Lower leg skin (tissue), 4 donors: ENCODE data around the gene HEPACAM. TPM values are rescaled to one million over a fixed set of nuclear protein-coding genes. Genes with fewer than 3 reads are reported as not detected.

ENCODE experiments used
- DNase-seq, 2 donors: peaks; one replicate each; pipeline ENCODE4 v3.0.0-alpha.2; 2019; ENCODE audit warnings: low spot score in 2 of 2
- H3K4me3 ChIP-seq: fragments of 200-600 bp; sonication (generic); 2 replicates; pipeline ENCODE4 v1.5.1; 2017; ENCODE audit warnings: mild to moderate bottlenecking, low read depth; ENCODE audit not compliant: poor library complexity, severe bottlenecking
- CTCF ChIP-seq, 3 donors: fragments of 450-650 bp; IDR thresholded peaks; one replicate each; pipeline ENCODE4 v1.5.1; 2016; ENCODE audit warnings: antibody characterized with exemption in 3 of 3, mild to moderate bottlenecking in 3 of 3, moderate library complexity in 2 of 3
- POLR2A ChIP-seq, 2 donors: fragments of 450-650 bp; IDR thresholded peaks; one replicate each; pipeline ENCODE4 v1.6.1; 2016 to 2017; ENCODE audit warnings: antibody characterized with exemption in 2 of 2, mild to moderate bottlenecking in 1 of 2, moderate library complexity in 1 of 2
- WGBS, 2 donors: methylation state at CpG; one replicate each; pipeline ENCODE4 v1.1.5; 2018; 5-methylcytosine and 5-hydroxymethylcytosine counted together
- intact Hi-C: fragments of 100-400 bp; cut with DNase I; formaldehyde crosslinking; loops from one replicate; pipeline ENCODE4 v1.15.0; 2023; ENCODE audit warnings: low total_unique reads
- total RNA-seq, 4 donors: library from RNA; depleted of rRNA; stranded (reverse); fragments of >200 nt; gene quantifications; one replicate each; pipeline ENCODE4 v1.1.0, GENCODE V29; 2016

HEPACAM gene
- 1 to 10 TPM in 1 of 4 donors, under 1 TPM in 2, not detected in 1; 0.06 to 1.9 (median 0.97) TPM for total RNA-seq

- intact Hi-C loops = no loop called here
- no peak within 1 kb of the TSS for H3K4me3 ChIP-seq
- no peak for DNase-seq
- 80 to 86% methylated on average over 18 of the region's 18 CpGs for WGBS, 2 donors
- TF ChIP-seq POLR2A (IDR thresholded peaks at IDR 0.05) (no peak), CTCF (IDR thresholded peaks at IDR 0.05) (no peak)
These were observed at the start of gene HEPACAM for GRCh38 chr11:124935548-124936514. Gene HEPACAM (minus strand): TSS chr11:124936047. CDS start chr11:124936006, 41 bp downstream.

- WGBS, 2 donors = 97 to 98% methylated on average over 3 of the region's 3 CpGs
- TF ChIP-seq CTCF (IDR thresholded peaks at IDR 0.05) (no peak), POLR2A (IDR thresholded peaks at IDR 0.05) (no peak)
- intact Hi-C loops = no loop called here
- DNase-seq = no peak
- H3K4me3 ChIP-seq = no peak overlapping the region
These were observed 48.6 kb upstream of the HEPACAM start for GRCh38 chr11:124984512-124984854.

GRCh38 chr11:124983674-124984511 is 48.0 kb upstream of the HEPACAM start:
- WGBS, 2 donors = 94 to 97% methylated on average over 14 to 15 of the region's 17 CpGs
- TF ChIP-seq POLR2A (IDR thresholded peaks at IDR 0.05) = no peak
- no peak for TF ChIP-seq CTCF (IDR thresholded peaks at IDR 0.05)
- no peak for DNase-seq
- H3K4me3 ChIP-seq = no peak overlapping the region
- intact Hi-C loops = no loop called here

GRCh38 chr11:124982043-124982442 is 46.2 kb upstream of the HEPACAM start:
- TF ChIP-seq POLR2A (IDR thresholded peaks at IDR 0.05) (no peak), CTCF (IDR thresholded peaks at IDR 0.05) (no peak)
- no peak overlapping the region for H3K4me3 ChIP-seq
- intact Hi-C loops = no loop called here

GRCh38 chr11:124978316-124978715 is 42.5 kb upstream of the HEPACAM start:
- WGBS, 2 donors = 91 to 93% methylated on average over 2 of the region's 2 CpGs
- intact Hi-C loops = no loop called here
- no peak for DNase-seq
- H3K4me3 ChIP-seq = no peak overlapping the region
- no peak for TF ChIP-seq CTCF (IDR thresholded peaks at IDR 0.05)
- no peak for TF ChIP-seq POLR2A (IDR thresholded peaks at IDR 0.05)

More at GRCh38 chr11:124982043-124982442, 46.2 kb upstream of the HEPACAM start:
- no peak for DNase-seq
